ENCODE data around the gene PLK4. TPM values are rescaled to one million over a fixed set of nuclear protein-coding genes. Genes with fewer than 3 reads are reported as not detected.
"Not testable (repeated sequence)": the region's sequence is repeated elsewhere in the genome, so short reads cannot be mapped to it uniquely, and the experiment has no call there.

Gene PLK4
- total RNA-seq, 4 donors from 2014 or later, result 0.78 to 1.7 (median 1.2) TPM

- Histone ChIP-seq H3K27me3 (no peaks in the 10 kb centered on the region), H3K36me3 (peaks cover 18 to 48% (median 26%) of the 10 kb centered on the region in 4 donors), H3K4me1 (no peaks in the 10 kb centered on the region), H3K4me3 (no peak overlapping the region), H3K27ac (replicated peaks in 1 of 4) (no peak overlapping the region), H3K9me3 (no peaks in the 10 kb centered on the region)
- 97% methylated on average over 3 of the region's 3 CpGs for WGBS
- intact Hi-C loops (cut with DNase I), result no loop called here
- DNase-seq (ENCODE audit: extremely low spot score), result no peak
- TF ChIP-seq CTCF (IDR thresholded peaks at IDR 0.05) (no peak), POLR2A (IDR thresholded peaks at IDR 0.05; ENCODE audit: low read depth) (no peak), POLR2AphosphoS5 (IDR thresholded peaks at IDR 0.05) (no peak), EP300 (IDR thresholded peaks at IDR 0.05) (no peak)
Observed at GRCh38 chr4:127916512-127916911, 35.8 kb downstream of the PLK4 start.

- TF ChIP-seq CTCF (IDR thresholded peaks at IDR 0.05), result no peak
- no peak for TF ChIP-seq POLR2A (IDR thresholded peaks at IDR 0.05; ENCODE audit: low read depth)
- TF ChIP-seq EP300 (IDR thresholded peaks at IDR 0.05), result no peak
- TF ChIP-seq POLR2AphosphoS5 (IDR thresholded peaks at IDR 0.05), result no peak
- Histone ChIP-seq H3K9me3 (no peaks in the 10 kb centered on the region), H3K4me1 (no peaks in the 10 kb centered on the region), H3K36me3 (peaks cover 20 to 52% (median 30%) of the 10 kb centered on the region in 4 donors), H3K27me3 (no peaks in the 10 kb centered on the region), H3K4me3 (no peak overlapping the region), H3K27ac (replicated peaks in 1 of 4) (no peak overlapping the region)
- intact Hi-C loops (cut with DNase I), result no loop called here
- DNase-seq (ENCODE audit: extremely low spot score), result no peak
Observed at GRCh38 chr4:127917151-127917550, 36.5 kb downstream of the PLK4 start.

- no peak overlapping the region for H3K27ac ChIP-seq (replicated peaks in 1 of 4)
- intact Hi-C loops (cut with DNase I), result no loop called here
- no peak for TF ChIP-seq CTCF (IDR thresholded peaks at IDR 0.05)
- TF ChIP-seq EP300 (IDR thresholded peaks at IDR 0.05), result no peak
- TF ChIP-seq POLR2A (IDR thresholded peaks at IDR 0.05; ENCODE audit: low read depth), result no peak
- TF ChIP-seq POLR2AphosphoS5 (IDR thresholded peaks at IDR 0.05), result no peak
- no peak for DNase-seq (ENCODE audit: extremely low spot score)
- peaks cover 20 to 70% (median 30%) of the 10 kb centered on the region in 4 donors for H3K36me3 ChIP-seq
- H3K4me1 ChIP-seq, result no peaks in the 10 kb centered on the region
- no peaks in the 10 kb centered on the region for H3K9me3 ChIP-seq
- H3K27me3 ChIP-seq, result no peaks in the 10 kb centered on the region
- no peak overlapping the region for H3K4me3 ChIP-seq
- 91% methylated on average over 3 of the region's 3 CpGs for WGBS
Observed at GRCh38 chr4:127920521-127920920, 39.8 kb downstream of the PLK4 start.

- intact Hi-C loops (cut with DNase I), result no loop called here
- TF ChIP-seq POLR2AphosphoS5 (IDR thresholded peaks at IDR 0.05), result no peak
- no peak for TF ChIP-seq POLR2A (IDR thresholded peaks at IDR 0.05; ENCODE audit: low read depth)
- TF ChIP-seq CTCF (IDR thresholded peaks at IDR 0.05), result no peak
- TF ChIP-seq EP300 (IDR thresholded peaks at IDR 0.05), result no peak
- Histone ChIP-seq H3K9me3 (no peaks in the 10 kb centered on the region), H3K36me3 (peaks cover 20 to 73% (median 37%) of the 10 kb centered on the region in 4 donors), H3K27me3 (no peaks in the 10 kb centered on the region), H3K4me3 (no peak overlapping the region), H3K27ac (replicated peaks in 1 of 4) (no peak overlapping the region), H3K4me1 (no peaks in the 10 kb centered on the region)
- 94% methylated on average over 2 of the region's 2 CpGs for WGBS
- DNase-seq (ENCODE audit: extremely low spot score), result no peak
Observed at GRCh38 chr4:127922226-127922625, 41.5 kb downstream of the PLK4 start.

- H3K4me1 ChIP-seq; intact Hi-C loops (cut with DNase I); H3K27me3 ChIP-seq; DNase-seq (ENCODE audit: extremely low spot score); H3K4me3 ChIP-seq; H3K27ac ChIP-seq (replicated peaks in 1 of 4); H3K9me3 ChIP-seq: not testable (repeated sequence)
- peaks cover 14 to 75% (median 37%) of the 10 kb centered on the region in 4 donors for H3K36me3 ChIP-seq
- WGBS, result 98% methylated on average over 2 of the region's 2 CpGs
Observed at GRCh38 chr4:127925720-127926119, 45.0 kb downstream of the PLK4 start.

Data from esophagus muscularis mucosa (tissue), 4 donors.